Sigmoid colon (tissue), 4 donors: ENCODE results near the gene NDUFA6.

Experiments
- POLR2A ChIP-seq, 2 donors: fragments of 450-650 bp; IDR thresholded peaks; one replicate each; pipeline ENCODE4 v1.6.1; 2016; ENCODE audit warnings: antibody characterized with exemption in 2 of 2, mild to moderate bottlenecking in 2 of 2, moderate library complexity in 2 of 2
- POLR2AphosphoS5 ChIP-seq, 4 donors: sonication (generic); formaldehyde crosslinking; IDR thresholded peaks; one replicate each; pipeline ENCODE4 v1.6.1; 2017; ENCODE audit warnings: antibody characterized with exemption in 4 of 4
- TF ChIP-seq, protein P1 (sequence below), 4 experiments: fragments of 450-650 bp in 3 of 4; fragments of 200-600 bp in 1 of 4; IDR thresholded peaks; one replicate each; pipeline ENCODE4 v1.5.1; 2016 to 2019; ENCODE audit warnings: antibody characterized with exemption in 4 of 4, mild to moderate bottlenecking in 3 of 4, moderate library complexity in 2 of 4

DNA sequence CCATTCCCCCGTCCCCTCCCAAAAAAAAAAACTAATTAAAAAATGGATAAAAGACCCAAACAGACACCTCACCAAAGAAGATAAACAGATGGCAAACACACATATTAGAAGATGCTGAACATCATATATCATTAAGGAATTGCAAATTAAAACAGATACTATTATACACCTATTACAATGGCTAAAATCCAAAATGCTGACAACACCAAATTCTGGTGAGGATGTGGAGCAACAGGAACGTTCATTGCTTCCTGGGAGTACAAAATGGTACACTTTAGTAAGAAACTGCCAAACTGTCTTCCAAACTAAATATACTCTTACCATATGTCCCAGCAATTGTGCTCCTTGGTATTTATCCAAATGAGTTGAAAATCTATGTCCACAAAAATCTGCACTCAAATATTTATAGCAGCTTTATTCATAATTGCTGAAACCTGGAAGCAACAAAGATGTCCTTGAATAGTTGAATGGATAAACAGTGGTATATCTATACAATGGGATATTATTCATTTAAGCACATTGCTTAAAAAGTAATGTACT lies 39.9 kb downstream of the NDUFA6 start:
- TF ChIP-seq POLR2AphosphoS5 (IDR thresholded peaks at IDR 0.05) (no peak), POLR2A (IDR thresholded peaks at IDR 0.05) (no peak)
- TF ChIP-seq, protein P1, sequence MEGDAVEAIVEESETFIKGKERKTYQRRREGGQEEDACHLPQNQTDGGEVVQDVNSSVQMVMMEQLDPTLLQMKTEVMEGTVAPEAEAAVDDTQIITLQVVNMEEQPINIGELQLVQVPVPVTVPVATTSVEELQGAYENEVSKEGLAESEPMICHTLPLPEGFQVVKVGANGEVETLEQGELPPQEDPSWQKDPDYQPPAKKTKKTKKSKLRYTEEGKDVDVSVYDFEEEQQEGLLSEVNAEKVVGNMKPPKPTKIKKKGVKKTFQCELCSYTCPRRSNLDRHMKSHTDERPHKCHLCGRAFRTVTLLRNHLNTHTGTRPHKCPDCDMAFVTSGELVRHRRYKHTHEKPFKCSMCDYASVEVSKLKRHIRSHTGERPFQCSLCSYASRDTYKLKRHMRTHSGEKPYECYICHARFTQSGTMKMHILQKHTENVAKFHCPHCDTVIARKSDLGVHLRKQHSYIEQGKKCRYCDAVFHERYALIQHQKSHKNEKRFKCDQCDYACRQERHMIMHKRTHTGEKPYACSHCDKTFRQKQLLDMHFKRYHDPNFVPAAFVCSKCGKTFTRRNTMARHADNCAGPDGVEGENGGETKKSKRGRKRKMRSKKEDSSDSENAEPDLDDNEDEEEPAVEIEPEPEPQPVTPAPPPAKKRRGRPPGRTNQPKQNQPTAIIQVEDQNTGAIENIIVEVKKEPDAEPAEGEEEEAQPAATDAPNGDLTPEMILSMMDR (IDR thresholded peaks at IDR 0.05) = no peak
